MM.1S (cell line): Measurements from ENCODE around the gene RNGTT.

ENCODE experiments used
- EZH2 ChIP-seq: fragments of 300-600 bp; sonication (generic); optimal IDR thresholded peaks from 2 replicates; pipeline ENCODE3; 2017; ENCODE audit warnings: low read depth, mild to moderate bottlenecking, antibody characterized with exemption, low read length, mixed read lengths
- EZH2phosphoT487 ChIP-seq: fragments of 300-600 bp; sonication (generic); IDR thresholded peaks from 2 replicates; pipeline ENCODE4 v1.6.1; 2018; ENCODE audit warnings: antibody characterized with exemption, low read length

DNA sequence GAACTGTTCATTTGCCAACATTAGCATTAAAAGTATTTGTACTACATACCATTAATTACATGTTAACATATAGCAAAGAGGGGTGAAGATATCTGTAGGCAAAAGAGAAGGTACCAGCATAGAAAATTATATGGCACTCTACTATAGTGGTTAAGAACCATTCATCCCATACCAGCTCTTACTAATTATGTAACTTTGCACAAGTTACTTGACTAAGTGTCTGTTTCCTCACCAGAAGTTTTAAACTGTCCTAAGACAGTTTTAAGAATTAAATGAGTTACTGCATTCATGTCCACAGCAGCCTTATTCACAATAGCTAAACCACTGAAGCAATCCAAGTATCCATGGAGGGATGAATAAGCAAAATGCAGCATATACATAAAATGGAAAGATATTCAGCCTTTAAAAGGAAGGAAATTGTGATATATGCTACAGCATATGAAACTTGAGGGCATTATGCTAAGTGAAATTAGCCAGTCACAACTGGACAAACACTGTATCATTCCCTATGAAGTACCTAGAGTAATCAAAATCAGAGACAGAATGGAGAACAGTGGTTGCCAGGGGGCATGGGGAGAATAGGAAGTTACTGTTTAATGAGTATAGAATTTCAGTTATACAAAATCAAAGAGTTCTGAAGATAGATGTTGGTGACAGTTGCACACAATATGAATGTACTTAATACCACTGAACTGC is 98.9 kb downstream of the RNGTT start:
- TF ChIP-seq EZH2phosphoT487: no peak
- TF ChIP-seq EZH2: no peak
